GM12892 (cell line): ENCODE results near the gene TFDP1.

Experiments
- POLR2A ChIP-seq: IDR thresholded peaks from 2 replicates; pipeline ENCODE4 v1.6.1; 2011; ENCODE audit warnings: low read depth, low read length, control low read depth
- POLR2AphosphoS5 ChIP-seq: IDR thresholded peaks from 2 replicates; pipeline ENCODE4 v1.6.1; 2011; ENCODE audit warnings: low read depth, low read length, control low read depth
- TAF1 ChIP-seq: IDR thresholded peaks from 2 replicates; pipeline ENCODE4 v1.6.1; 2011; ENCODE audit warnings: low read depth, mild to moderate bottlenecking, control low read depth, low read length, borderline replicate concordance

GRCh38 chr13:113668491-113668971, 84.0 kb downstream of the TFDP1 start:
- no peak for TF ChIP-seq POLR2A
- TF ChIP-seq POLR2AphosphoS5 = no peak
- no peak for TF ChIP-seq TAF1
